Gastrocnemius medialis (tissue), 4 donors: ENCODE measurements around the gene TTYH2. TPM values are rescaled to one million over a fixed set of nuclear protein-coding genes. Genes with fewer than 3 reads are reported as not detected.

Experiments
- ATAC-seq, 2 donors: fragments of 150-250 bp; one replicate each; pipeline ENCODE4 v1.9.1; 2016
- DNase-seq, 2 donors: peaks; one replicate each; pipeline ENCODE4 v3.0.0-alpha.2; 2019
- H3K27ac ChIP-seq, 4 donors: fragments of 200-600 bp; sonication (generic); 1 replicate in 1 of 4; 2 replicates in 3 of 4; pipeline ENCODE4 v1.5.1; 2016 to 2018; ENCODE audit warnings: mild to moderate bottlenecking in 2 of 4, moderate library complexity in 1 of 4
- H3K27me3 ChIP-seq, 3 donors: fragments of 200-600 bp; sonication (generic) in 2 of 3; 1 replicate in 1 of 3; 2 replicates in 2 of 3; pipeline versions ENCODE4 v1.5.1 to v1.6.0; 2016 to 2019; ENCODE audit warnings: mild to moderate bottlenecking in 1 of 3, moderate library complexity in 1 of 3
- H3K36me3 ChIP-seq, 2 donors: fragments of 200-600 bp; sonication (generic) in 1 of 2; one replicate each; pipeline ENCODE4 v1.5.1; 2017 to 2018
- H3K4me1 ChIP-seq, 2 donors: fragments of 200-600 bp; sonication (generic) in 1 of 2; one replicate each; pipeline ENCODE4 v1.5.1; 2016 to 2017; ENCODE audit warnings: mild to moderate bottlenecking in 2 of 2
- H3K4me3 ChIP-seq, 4 donors: fragments of 200-600 bp; sonication (generic) in 3 of 4; 1 replicate in 1 of 4; 2 replicates in 3 of 4; pipeline ENCODE4 v1.5.1; 2016 to 2019; ENCODE audit warnings: mild to moderate bottlenecking in 2 of 4
- H3K9me3 ChIP-seq, 3 donors: fragments of 200-600 bp; sonication (generic) in 2 of 3; 1 replicate in 1 of 3; 2 replicates in 2 of 3; pipeline ENCODE4 v1.5.1; 2016 to 2019
- CTCF ChIP-seq, 5 experiments: fragments of 450-650 bp in 3 of 5; fragments of 200-600 bp in 2 of 5; sonication (generic) in 2 of 5; IDR thresholded peaks in 4 of 5; conservative IDR thresholded peaks in 1 of 5; 1 replicate in 4 of 5; 2 replicates in 1 of 5; pipeline ENCODE4 v1.5.1; 2016 to 2019; ENCODE audit warnings: antibody characterized with exemption in 5 of 5, mild to moderate bottlenecking in 3 of 5, moderate library complexity in 3 of 5
- POLR2A ChIP-seq, 2 donors: fragments of 450-650 bp; IDR thresholded peaks; one replicate each; pipeline ENCODE4 v1.6.1; 2017; ENCODE audit warnings: antibody characterized with exemption in 2 of 2, mild to moderate bottlenecking in 2 of 2, moderate library complexity in 2 of 2
- in situ Hi-C, 4 donors: fragments of 200-750 bp; cut with MboI; loops; one replicate each; pipeline versions ENCODE4 v1.15.0 to v1.8.0; 2017; ENCODE audit warnings: low sequenced_read_pairs in 4 of 4
- intact Hi-C: fragments of 100-400 bp; cut with DNase I; formaldehyde crosslinking; loops from one replicate; pipeline ENCODE4 v1.15.1; 2023; ENCODE audit warnings: low total_unique reads
- total RNA-seq, 4 donors: library from RNA; depleted of rRNA; stranded (reverse); fragments of >200 nt; gene quantifications; one replicate each; pipeline versions ENCODE4 v1.1.0 to v1.2.3, GENCODE V29; 2016

Gene TTYH2
- total RNA-seq, 4 donors from 2014 or later = 4.7 to 19.2 (median 11.4) TPM

DNA sequence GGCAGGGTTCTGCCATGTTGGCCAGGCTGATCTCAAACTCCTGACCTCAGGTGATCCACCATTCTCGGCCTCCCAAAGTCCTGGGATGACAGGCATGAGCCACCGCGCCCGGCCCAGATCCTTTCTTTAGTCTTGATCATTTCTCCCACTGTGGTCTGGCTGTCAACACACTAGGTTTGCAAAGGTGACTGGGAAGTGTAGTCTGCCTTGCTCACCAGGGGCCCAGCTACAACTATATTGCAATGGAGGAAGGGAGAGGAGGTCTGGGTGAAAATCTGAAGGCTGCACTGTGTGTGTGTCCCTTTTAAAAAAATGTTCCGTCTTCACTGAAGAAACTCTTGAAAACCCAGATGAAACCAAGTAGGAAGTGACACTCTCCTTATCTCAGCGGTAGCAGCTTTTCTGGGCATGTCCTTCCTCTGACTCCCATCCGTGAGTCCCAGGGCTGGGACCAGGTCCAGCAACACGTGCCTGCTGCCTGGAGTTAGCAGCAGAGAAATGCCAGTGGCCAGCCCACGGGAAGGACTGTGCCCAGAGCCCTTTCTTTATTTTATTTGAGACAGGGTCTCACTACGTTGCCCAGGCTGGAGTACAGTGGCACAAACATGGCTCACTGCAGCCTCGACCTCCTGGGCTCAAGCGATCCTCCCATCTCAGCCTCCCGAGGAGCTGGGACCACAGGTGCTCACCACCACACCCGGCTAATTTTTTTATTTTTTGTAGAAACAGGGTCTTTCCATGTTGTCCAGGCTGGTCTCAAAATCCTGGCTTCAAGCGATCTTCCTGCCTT is 94.8 kb downstream of the TTYH2 start:
- no peak for ATAC-seq
- H3K4me3 ChIP-seq = no peak overlapping the region
- intact Hi-C loops = no loop called here
- DNase-seq = no peak
- no peak overlapping the region for H3K27ac ChIP-seq
- no peaks in the 10 kb centered on the region for H3K27me3 ChIP-seq
- no peaks in the 10 kb centered on the region for H3K36me3 ChIP-seq
- no peaks in the 10 kb centered on the region for H3K9me3 ChIP-seq
- no peak for TF ChIP-seq CTCF (IDR thresholded peaks at IDR 0.05 in 4 of 5, conservative IDR thresholded peaks at IDR 0.05 in 1 of 5)
- TF ChIP-seq POLR2A (IDR thresholded peaks at IDR 0.05) = no peak
- H3K4me1 ChIP-seq = no peaks in the 10 kb centered on the region
- in situ Hi-C loops = loop anchor here in 1 of 4 donors (10.0 kb wide), 1 partner anchor 57 kb away; the partner anchor contains the start of genes BTBD17 and GPR142

- no peak for TF ChIP-seq CTCF (IDR thresholded peaks at IDR 0.05 in 4 of 5, conservative IDR thresholded peaks at IDR 0.05 in 1 of 5)
- Histone ChIP-seq H3K36me3 (no peaks in the 10 kb centered on the region), H3K9me3 (no peaks in the 10 kb centered on the region), H3K27ac (no peak overlapping the region), H3K27me3 (no peaks in the 10 kb centered on the region), H3K4me1 (no peaks in the 10 kb centered on the region), H3K4me3 (no peak overlapping the region)
- in situ Hi-C loops = loop anchor here in 1 of 4 donors (10.0 kb wide), 1 partner anchor 55 kb away; the partner anchor contains the start of genes BTBD17 and GPR142
- intact Hi-C loops = no loop called here
- no peak for DNase-seq
- no peak for ATAC-seq
Measured at GRCh38 chr17:74309902-74310301, 96.5 kb downstream of the TTYH2 start.

Other genes with a start within 250 kb of the TTYH2 start
- 100 to 1,000 TPM; 346 to 472 (median 443) TPM for gene RPL38, start 9.9 kb upstream of the TTYH2 start, total RNA-seq
- gene DNAI2, start 60.7 kb downstream of the TTYH2 start, total RNA-seq = not detected
- gene KIF19, start 112.7 kb downstream of the TTYH2 start, total RNA-seq = 1 to 10 TPM in 1 of 4 donors, under 1 TPM in 2, not detected in 1; 0.41 to 1.8 (median 0.62) TPM
- not detected for gene BTBD17, start 148.3 kb downstream of the TTYH2 start, total RNA-seq
- not detected for gene GPR142, start 153.9 kb downstream of the TTYH2 start, total RNA-seq
- 100 to 1,000 TPM in 3 of 4 donors, 10 to 100 TPM in 1; 80.4 to 138 (median 127) TPM for gene GPRC5C, start 218.5 kb downstream of the TTYH2 start, total RNA-seq